ENCODE results near the gene CFAP299.
"Not testable (repeated sequence)": the region's sequence is repeated elsewhere in the genome, so short reads cannot be mapped to it uniquely, and the experiment has no call there.

DNA sequence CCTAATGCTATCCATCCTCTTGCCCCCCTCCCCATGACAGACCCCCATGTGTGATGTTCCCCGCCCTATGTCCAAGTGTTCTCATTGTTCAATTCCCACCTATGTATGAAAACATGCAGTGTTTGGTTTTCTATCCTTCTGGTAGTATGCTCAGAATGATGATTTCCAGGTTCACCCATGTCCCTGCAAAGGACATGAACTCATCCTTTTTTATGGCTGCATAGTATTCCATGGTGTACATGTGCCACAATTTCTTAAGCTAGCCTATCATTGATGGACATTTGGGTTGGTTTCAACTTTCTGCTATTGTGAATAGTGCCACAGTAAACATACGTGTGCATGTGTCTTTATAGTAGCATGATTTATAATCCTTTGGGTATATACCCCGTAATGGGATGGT lies 334.6 kb downstream of the CFAP299 start:
- TF ChIP-seq, protein P1, sequence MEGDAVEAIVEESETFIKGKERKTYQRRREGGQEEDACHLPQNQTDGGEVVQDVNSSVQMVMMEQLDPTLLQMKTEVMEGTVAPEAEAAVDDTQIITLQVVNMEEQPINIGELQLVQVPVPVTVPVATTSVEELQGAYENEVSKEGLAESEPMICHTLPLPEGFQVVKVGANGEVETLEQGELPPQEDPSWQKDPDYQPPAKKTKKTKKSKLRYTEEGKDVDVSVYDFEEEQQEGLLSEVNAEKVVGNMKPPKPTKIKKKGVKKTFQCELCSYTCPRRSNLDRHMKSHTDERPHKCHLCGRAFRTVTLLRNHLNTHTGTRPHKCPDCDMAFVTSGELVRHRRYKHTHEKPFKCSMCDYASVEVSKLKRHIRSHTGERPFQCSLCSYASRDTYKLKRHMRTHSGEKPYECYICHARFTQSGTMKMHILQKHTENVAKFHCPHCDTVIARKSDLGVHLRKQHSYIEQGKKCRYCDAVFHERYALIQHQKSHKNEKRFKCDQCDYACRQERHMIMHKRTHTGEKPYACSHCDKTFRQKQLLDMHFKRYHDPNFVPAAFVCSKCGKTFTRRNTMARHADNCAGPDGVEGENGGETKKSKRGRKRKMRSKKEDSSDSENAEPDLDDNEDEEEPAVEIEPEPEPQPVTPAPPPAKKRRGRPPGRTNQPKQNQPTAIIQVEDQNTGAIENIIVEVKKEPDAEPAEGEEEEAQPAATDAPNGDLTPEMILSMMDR (IDR thresholded peaks at IDR 0.05; ENCODE audit: insufficient read depth, low read depth, low read length) = not testable (repeated sequence)
- TF ChIP-seq EZH2 (IDR thresholded peaks at IDR 0.05; ENCODE audit: insufficient read depth, low read length) = not testable (repeated sequence)
